NCI-H69 (cell line): ENCODE measurements around the gene MRPL12.

Source experiments
- DNase-seq: peaks from one replicate; lab custom pipeline; 2025; lab: John Stamatoyannopoulos, UW

MRPL12 gene

DNA sequence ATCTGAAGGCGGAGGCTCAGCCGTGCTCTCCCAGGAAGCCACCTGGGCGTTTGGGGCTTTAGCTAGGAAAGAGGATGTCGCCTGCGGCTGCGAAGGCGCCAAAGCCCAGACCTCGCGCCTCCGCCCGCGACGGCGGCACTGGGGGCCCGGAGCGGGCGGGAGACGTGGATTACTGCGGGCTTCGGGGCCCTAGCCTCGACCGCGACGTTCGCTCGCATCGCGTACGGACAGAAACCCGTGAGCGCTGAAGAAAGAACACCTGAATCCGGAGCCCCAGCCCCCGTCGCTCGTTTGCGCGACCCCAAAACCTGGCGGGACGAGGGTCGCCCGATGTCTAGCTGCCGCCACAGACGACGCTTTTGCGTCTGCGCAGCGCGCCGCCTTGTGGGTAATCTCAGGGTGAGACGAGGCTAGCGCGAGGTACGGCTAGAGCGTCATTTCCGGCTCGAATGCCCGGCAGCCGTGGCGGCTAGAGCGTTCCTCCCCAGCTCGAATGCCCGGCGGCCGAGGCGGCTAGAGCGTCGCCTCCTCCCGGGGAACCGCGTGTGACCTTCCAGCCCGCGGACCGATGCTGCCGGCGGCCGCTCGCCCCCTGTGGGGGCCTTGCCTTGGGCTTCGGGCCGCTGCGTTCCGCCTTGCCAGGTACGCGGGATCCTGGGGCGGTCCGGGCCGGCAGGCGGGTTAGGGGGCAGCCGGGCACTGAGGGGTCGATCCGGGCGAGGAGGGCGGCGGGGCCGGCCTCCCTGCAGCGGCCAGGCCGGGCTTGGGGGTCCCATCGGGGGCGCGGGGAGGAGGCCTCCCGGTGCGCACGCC lies at the start of gene MRPL12:
TSS of gene MRPL12 (plus strand) at position 434 of the 813 bp plus-strand sequence. CDS start at position 569, 135 bp downstream.
- peak; percentile 98 for DNase-seq

DNA sequence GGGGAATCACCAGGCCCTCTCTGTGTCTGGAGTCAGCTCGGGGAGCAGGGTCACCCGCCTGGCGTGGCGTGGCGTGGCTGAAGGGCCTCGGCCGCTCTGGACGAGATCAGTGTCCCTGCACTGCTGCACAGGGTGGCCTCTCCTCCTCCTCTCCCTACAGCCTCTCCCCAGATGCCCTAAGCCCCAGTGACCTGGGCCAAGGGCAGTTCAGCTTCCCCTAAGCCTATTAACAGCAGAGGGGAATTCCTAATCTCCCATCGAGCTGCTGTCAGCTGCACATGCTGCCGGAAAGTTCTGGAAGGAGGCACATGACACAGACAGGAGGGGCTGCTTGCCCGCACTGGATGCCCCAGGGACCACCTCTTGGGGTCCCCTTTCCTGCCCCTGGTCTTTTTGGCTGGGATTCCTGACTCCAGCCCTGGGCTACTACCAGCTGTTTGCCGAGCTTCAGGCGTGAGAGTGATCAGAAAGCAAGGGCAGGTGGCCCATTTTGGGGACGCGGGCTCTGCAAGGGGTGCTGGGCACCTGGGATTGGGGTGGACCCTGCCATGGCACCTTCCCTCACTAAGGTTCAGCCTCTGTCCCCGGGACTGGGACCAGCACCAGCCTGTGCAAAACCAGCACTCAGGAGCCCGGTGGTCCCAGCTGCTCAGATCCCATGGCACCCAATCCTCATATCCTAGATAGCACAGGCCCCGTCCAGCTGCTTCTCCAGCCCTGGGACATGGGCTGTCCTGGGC lies 47.6 kb upstream of the MRPL12 start:
- no peak for DNase-seq

DNA sequence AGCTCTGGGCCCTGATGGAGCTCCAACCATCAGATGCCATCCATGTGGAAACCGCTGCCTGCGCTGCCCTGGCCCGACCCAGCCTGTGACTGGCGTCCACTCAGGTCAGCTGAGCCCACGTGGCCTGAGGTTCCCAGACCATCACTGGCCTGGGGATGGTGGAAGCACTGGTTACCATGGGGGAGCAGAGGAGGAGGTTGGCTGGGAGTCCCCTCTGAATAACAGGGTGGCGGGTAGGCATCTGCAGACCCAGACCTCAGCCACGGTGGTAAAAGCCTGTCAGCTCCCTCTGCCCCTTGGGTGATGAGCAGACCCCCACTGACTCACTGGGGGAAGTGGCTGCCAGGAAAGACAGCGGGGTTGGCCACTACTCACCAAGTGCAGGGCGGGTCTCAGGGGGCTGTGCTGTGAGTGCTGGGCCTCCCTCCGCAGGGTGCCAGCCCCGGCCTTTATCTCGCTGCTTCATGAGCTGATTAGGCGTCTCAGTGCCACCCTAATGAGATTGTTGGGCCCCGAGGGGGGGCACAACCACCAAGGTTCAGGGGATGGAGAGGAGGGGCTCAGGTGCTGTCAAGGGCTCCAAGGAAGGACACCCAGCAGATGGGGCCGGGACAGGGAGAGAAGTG lies 46.9 kb upstream of the MRPL12 start, which contains the start of gene PDE6G:
TSS of gene PDE6G (minus strand) at position 425 of the 626 bp plus-strand sequence. CDS start 3,237 bp downstream, outside the sequence.
- DNase-seq = no peak

DNA sequence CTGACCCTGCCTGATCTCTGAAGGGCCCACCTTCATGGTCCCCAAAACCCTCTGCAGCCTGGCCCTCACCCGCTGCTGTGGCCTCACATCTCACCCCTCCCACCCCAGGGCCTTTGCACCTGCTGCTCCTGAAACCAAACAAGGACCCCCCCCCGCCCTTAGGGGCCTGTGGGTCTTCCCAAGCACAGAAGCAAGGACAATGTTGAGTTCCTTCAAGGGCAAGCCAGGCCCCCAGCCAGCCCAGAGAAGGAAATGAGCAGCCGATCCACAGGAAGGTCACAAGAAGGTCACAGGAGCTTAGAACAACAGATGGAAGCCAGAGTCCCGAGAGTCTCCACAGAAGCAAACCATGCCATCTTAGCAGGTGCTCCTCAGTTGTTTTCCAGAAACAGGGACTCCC lies 46.3 kb upstream of the MRPL12 start:
- no peak for DNase-seq

DNA sequence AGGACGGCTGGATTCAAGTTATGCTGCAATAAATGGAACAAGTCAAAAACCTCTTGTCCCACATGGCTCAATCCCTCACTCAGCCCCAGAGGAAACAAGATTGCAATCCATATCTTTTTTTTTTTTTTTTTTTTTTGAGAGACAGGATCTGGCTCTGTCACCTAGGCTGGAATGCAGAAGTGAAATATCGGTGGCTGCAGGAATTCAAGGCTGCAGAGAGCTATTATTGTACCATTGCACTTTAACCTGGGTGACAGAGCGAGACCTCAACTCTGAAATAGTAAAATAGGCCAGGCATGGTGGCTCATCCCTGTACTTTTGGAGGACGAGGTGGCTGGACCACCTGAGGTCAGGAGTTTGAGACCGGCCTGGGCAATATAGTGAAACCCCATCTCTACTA lies 44.1 kb upstream of the MRPL12 start:
- DNase-seq = no peak

DNA sequence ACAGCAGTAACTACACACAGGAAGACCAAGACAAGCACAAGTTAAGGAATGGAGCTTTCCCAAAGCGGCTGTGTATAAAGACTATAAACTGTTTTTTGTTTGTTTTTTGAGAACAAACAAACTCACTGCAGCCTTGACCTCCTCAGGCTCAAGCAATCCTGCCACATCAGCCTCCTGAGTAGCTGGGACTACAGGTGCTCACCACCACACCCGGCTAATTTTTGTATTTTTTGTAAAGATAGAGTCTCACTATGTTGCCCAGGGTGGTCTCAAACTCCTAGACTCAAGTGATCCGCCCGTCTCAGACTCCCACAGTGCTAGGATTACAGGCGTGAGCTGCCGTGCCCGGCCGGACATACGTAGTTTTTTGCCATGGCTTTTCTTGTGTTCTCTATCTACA lies 42.7 kb upstream of the MRPL12 start:
- DNase-seq = no peak

DNA sequence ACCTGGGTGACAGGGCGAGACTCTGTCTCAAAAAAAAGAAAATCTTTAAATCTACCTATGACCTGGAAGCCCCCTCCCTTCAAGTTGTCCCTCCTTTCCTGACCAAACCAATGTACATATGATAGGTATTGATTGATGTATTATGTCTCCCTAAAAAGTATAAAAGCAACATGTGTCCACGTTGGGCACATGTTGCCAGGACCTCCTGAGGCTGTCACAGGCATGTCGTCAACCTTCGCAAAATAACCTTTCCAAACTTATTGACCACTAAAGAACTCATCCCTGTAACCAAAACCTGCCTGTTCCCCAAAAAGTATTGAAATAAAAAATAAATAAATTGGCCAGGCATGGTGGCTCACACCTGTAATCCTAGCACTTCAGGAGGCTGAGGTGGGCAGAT lies 41.2 kb upstream of the MRPL12 start:
- no peak for DNase-seq

DNA sequence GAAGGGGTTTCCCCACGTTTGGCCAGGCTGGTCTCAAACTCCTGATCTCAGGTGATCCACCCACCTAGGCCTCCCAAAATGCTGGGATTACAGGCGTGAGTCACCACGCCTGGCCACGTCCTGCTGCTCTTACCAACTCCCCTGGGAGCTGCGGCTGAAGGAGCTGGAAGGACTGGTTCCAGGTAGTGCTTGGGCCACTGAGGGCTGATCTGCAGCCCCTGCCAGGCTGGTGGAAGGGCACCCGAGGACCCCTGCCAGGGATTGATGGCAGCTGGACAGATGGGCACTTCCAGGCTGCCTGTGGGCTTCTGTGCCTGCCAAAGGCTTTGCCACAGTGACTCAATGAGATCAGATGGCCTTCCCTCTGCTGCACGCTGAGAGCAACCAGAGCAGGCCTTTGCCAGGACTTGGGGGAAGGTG lies 39.1 kb upstream of the MRPL12 start:
- DNase-seq = no peak

DNA sequence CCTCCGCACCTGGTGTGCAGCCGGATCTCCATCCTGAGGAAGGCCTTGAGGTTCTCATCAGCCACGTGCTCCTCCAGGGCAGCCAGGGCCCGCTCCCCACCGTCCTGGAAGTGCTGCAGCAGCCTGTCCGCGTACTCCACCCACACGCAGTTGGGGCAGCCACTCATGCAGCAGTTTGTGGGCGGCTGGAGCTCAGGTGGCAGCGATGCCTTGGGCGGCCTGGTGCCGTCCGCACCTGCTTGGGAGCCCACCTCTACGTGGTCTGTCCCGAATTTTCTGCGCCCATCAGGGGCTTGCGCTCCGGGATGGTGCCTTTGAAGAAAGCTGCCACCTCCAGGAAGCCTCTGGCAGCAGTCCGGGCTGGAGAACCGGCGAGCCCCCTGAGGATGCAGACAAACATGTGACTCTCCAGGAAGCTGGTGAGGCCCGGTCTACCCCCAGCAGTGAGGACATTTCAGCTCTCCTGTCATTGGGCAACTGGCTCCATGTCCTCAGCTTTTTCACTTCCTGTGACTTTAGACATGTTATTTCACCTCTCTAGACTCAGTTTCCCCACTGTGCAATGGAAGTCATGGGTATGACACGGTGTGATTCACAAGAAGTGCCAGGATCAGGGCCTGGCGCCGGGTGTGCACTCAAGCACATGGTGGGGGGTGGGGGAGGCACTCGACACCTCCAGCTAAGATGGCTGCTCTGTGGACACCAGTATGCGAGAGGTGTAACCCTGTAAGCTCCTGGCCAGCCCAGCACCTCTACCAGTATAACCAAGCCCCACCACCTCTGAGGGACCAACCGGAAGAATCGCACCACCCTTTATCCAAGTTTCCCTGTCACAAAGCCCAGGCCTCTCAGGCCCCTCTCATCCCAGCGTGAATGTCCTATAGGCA lies 37.7 kb upstream of the MRPL12 start:
- peak; percentile 49 for DNase-seq

DNA sequence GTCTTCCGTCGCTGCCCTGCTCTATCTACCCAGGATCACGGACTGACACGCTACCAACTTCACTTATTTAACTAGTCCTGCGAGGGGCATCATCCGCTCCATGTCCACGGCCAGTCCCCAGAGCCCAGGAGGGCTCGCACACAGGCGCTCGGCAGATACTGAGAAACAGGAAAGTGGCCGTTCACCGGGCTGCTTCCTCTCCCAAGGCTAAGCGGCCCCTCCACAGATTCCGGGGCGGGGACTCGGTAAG lies 37.1 kb upstream of the MRPL12 start:
- peak; percentile 64 for DNase-seq

DNA sequence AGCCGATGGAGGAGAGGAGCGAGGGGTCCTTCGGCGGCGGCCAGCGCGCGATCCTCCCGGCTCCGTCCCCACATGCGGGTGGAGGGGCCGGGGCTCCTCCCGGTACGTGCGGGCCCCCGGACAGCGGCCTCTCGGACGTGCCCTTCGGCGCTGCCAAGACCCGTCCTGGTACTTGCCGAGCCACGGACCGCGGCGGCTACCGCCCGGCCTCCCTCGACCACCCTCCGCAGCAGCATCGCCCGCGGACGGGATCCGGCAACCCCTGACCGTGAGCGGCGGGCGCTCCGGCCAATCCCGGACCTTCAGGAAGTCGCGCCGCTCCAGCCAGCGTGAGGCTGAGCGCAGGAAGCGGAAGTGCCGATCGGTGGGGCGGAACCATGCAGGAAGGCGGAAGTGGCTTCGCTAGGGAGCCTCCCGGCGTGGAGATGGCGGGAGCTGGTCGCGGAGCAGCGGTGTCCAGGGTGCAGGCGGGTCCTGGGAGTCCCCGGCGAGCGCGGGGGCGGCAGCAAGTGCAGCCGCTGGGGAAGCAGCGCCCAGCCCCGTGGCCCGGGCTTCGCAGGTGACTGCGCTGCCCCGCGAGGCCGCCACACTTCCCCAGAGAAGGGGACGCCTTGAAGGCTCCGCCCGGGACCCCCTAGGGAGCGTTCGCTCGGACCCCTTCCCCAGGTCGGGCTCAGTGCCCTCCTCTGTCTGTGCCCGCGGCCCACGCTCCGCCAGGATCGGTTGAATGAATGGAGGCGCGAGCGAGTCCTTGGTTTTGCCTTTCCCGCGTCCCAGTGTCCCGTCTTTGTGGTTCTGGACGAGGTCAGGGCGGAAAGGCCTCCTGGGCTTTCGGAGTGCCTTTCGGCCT lies 36.6 kb upstream of the MRPL12 start, which contains the start of the genes CCDC137 and OXLD1:
TSS of gene CCDC137 (plus strand) at position 396 of the 850 bp plus-strand sequence. CDS start at position 426, 30 bp downstream.
TSS of gene OXLD1 (minus strand) at position 264 of the 850 bp plus-strand sequence. CDS start at position 236, 28 bp downstream.
- DNase-seq = peak; percentile 99

DNA sequence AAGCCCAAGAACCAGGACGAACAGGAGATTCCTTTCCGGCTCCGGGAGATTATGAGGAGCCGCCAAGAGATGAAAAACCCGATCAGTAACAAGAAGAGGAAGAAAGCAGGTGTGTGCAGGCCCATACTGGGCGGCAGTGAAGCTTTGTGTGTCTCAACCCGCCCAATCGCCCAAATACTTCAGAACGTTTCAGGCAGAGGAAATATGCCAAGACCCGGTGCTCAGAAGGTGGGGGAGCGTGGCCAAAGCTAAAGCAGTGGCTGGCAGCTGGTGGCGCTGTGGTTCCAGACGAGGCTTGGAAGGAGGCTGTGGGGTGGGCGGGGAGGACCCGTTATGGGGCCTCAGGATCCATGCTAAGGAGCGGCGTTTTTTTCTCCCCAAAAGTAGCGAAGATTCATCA lies 35.4 kb upstream of the MRPL12 start:
- no peak for DNase-seq

DNA sequence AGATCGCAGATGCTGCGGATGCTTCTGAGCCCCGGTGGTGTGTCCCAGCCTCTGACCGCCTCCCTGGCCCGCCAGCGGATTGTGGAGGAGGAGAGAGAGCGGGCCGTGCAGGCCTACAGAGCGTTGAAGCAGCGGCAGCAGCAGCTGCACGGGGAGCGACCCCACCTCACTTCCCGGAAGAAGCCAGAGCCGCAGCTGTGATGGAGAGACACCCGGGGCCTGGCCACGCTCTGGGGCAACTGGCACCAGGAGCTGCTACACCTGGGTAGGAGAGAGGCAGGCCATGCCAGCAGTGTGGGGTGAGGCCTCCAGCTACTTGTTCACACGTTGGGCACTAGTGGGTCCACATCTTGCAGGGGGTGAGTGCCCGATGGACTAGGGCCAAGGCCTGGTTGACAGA lies 30.7 kb upstream of the MRPL12 start:
- no peak for DNase-seq

DNA sequence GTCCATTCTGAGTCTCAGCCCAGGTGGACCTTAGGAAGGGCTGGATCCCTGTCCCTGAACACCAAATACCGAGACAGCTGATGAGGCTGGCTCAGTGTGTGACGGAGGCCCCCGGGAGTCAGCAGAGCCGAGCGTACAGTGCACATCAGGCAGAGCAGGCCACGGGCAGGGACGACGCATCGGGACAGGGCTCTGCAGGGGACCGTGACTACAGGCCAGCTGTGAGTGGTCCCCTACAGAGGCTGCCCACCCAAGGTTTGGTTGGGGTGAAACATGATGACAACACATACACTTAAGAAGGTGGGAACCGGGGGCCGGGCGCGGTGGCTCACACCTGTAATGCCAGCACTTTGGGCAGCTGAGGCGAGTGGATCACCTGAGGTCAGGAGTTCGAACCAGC lies 30.2 kb upstream of the MRPL12 start:
- DNase-seq = no peak

DNA sequence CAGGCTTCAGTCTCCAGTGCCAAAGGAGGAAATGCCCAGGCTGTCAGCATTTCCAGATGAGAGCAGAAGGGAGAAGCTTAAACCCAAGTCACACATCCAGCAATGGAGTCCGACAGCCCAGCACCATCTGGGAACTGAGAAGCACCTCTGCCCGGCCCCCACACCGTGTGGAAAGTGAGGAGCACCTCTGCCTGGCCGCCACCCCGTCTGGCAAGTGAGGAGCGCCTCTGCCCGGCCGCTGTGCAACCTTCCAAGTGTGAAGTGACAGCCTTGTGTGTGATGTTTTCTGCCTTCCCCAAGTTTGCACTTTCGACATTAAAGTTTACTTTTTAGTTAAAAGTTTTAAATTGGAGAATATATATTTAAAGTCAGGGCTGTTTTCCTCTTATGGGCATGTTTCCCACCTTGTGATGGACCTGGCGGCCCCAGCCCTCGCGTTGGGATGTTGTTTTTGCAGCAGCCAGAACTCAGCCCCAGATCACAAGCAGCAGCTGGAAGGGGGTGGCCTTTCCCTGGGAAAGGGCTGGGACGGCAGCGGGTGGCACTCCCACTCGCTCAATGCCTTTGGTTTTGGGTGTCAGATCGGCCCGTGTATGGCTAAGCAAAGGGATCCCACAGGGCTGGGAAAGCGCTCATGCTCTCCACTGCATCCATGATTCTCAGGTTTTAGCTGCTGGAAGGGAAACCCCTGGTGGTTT lies 29.5 kb upstream of the MRPL12 start:
- no peak for DNase-seq

DNA sequence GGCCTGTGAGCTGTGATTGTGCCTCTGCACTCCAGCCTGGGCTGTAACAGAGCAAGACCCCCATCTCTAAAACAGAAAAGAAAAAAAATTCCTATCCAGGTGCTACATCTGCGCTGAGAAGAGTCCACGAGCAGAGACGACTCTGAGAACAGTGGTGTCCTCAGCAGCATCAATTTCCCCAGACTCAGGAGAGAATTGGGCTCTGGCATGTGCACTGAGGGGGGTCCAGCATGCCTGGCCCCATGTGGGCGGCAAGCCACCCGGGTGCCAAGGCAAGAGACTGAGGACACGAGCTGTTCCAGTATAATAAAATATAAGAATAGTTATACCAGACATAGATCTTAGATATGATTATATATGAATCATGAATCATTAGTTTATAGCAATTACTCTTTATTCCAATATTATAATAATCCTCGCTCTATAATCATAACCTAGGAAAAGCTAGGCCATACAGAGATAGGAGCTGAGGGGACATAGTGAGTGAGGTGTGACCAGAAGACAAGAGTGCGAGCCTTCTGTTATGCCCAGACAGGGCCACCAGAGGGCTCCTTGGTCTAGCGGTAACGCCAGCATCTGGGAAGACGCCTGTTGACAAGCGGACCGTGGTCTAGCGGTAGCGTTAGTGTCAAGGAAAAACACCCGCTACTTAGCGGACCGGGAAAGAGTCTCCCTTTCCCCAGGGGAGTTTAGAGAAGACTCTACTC lies 27.5 kb upstream of the MRPL12 start:
- peak; percentile 62 for DNase-seq

DNA sequence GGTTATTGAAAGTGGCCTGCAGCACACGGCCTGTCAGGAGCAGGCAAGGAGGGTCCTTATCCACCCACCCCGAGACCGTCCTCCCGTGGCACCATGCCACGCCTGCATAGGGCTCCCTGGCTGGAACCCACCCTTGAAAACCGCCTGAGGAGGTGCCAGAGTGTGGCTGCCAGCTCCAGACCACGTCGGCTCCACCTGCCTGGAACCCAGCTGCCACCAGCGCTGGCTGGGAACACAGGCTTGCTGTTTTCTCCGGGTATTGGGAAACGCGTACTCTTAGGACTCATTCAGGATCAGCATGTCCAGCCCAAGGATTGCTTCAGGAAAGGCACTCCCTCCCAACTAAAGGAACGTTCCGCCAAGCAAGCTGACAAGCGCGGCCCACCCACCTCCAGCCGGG lies 26.3 kb upstream of the MRPL12 start:
- no peak for DNase-seq

DNA sequence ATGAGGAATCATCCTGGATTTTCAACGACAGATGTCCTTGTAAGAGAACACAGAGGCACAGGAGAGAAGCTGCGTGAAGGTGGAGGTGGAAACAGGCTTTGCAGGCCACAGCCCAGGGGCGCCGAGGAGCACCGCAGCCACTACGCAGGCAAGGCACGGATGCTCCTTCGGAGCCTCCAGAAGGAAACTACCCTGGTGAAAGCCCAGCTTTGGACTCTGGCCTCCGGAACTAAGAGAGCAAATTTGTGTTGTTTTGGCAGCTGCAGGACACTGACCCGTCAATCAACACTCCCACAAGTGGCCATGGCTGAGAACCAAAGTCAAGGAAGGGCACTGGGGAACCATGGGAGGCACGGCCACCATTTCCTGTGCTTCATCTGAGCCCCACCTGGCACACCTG lies 23.0 kb upstream of the MRPL12 start:
- no peak for DNase-seq

DNA sequence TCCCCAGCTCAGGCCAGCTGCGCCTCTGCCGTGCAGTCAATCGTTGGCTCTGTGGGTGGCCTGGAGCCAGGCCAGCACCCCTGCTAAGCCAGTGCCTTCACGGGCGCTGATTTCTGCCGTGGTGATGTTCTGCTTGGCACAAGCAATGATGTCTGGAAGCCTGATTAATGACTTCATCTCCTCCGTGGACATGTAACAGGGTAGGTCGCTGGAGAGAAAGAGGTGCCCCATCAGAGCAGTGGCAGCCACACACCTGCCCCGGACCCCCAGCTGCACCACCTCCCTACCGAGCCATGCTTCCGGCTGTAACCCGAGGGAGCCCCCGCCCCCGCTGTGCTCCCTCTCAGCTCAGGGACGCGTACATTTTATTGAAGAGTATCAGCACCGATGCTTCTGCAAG lies 21.5 kb upstream of the MRPL12 start:
- DNase-seq = peak; percentile 89
